Thyroid gland (tissue), 4 donors: Measurements from ENCODE around the gene MAPK10.

Experiments used
- CTCF ChIP-seq, 6 experiments: fragments of 200-600 bp in 3 of 6; fragments of 450-650 bp in 3 of 6; sonication (generic) in 3 of 6; IDR thresholded peaks; one replicate each; pipeline ENCODE4 v1.5.1; 2016 to 2019; ENCODE audit warnings: antibody characterized with exemption in 6 of 6, mild to moderate bottlenecking in 2 of 6, inconsistent platforms in 1 of 6, moderate library complexity in 1 of 6
- POLR2A ChIP-seq, 2 donors: fragments of 450-650 bp; IDR thresholded peaks; one replicate each; pipeline ENCODE4 v1.6.1; 2017; ENCODE audit warnings: antibody characterized with exemption in 2 of 2, mild to moderate bottlenecking in 2 of 2, moderate library complexity in 1 of 2

GRCh38 chr4:85963231-85963630 lies 396.6 kb downstream of the MAPK10 start:
- TF ChIP-seq CTCF (IDR thresholded peaks at IDR 0.05) (no peak), POLR2A (IDR thresholded peaks at IDR 0.05) (no peak)
